Gastrocnemius medialis (tissue), 4 donors: ENCODE results near the gene LHFPL6.

Experiments
- POLR2A ChIP-seq, 2 donors: fragments of 450-650 bp; IDR thresholded peaks; one replicate each; pipeline ENCODE4 v1.6.1; 2017; ENCODE audit warnings: antibody characterized with exemption in 2 of 2, mild to moderate bottlenecking in 2 of 2, moderate library complexity in 2 of 2
- TF ChIP-seq, protein P1 (sequence below), 5 experiments: fragments of 450-650 bp in 3 of 5; fragments of 200-600 bp in 2 of 5; sonication (generic) in 2 of 5; IDR thresholded peaks in 4 of 5; conservative IDR thresholded peaks in 1 of 5; 1 replicate in 4 of 5; 2 replicates in 1 of 5; pipeline ENCODE4 v1.5.1; 2016 to 2019; ENCODE audit warnings: antibody characterized with exemption in 5 of 5, mild to moderate bottlenecking in 3 of 5, moderate library complexity in 3 of 5

DNA sequence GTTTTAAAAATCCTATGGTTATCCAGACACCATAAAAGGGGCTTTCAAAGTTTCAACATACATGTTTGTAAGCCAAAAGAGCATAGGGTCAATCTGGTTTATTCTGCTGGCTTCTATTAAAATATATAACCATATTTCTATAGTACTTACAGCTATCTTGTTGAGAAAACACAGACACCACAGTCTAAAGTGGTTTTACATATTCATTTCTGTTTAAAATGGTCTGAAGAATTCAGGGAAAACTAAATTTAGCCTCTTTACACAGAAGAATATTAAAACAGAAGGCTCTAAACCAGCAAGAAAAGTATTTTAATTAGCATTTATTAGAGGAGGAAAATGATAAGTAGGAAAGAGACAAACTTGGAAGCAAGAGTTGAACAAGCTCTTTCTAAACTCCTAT is 203.9 kb downstream of the LHFPL6 start:
- TF ChIP-seq, protein P1, sequence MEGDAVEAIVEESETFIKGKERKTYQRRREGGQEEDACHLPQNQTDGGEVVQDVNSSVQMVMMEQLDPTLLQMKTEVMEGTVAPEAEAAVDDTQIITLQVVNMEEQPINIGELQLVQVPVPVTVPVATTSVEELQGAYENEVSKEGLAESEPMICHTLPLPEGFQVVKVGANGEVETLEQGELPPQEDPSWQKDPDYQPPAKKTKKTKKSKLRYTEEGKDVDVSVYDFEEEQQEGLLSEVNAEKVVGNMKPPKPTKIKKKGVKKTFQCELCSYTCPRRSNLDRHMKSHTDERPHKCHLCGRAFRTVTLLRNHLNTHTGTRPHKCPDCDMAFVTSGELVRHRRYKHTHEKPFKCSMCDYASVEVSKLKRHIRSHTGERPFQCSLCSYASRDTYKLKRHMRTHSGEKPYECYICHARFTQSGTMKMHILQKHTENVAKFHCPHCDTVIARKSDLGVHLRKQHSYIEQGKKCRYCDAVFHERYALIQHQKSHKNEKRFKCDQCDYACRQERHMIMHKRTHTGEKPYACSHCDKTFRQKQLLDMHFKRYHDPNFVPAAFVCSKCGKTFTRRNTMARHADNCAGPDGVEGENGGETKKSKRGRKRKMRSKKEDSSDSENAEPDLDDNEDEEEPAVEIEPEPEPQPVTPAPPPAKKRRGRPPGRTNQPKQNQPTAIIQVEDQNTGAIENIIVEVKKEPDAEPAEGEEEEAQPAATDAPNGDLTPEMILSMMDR (IDR thresholded peaks at IDR 0.05 in 4 of 5, conservative IDR thresholded peaks at IDR 0.05 in 1 of 5): no peak
- no peak for TF ChIP-seq POLR2A (IDR thresholded peaks at IDR 0.05)
